ENCODE measurements around the gene FCGR3B. TPM values are rescaled to one million over a fixed set of nuclear protein-coding genes. Genes with fewer than 3 reads are reported as not detected.
"Not testable (repeated sequence)": the region's sequence is repeated elsewhere in the genome, so short reads cannot be mapped to it uniquely, and the experiment has no call there.

FCGR3B gene
- total RNA-seq, 1 donor from 2014 or later: not detected

DNA sequence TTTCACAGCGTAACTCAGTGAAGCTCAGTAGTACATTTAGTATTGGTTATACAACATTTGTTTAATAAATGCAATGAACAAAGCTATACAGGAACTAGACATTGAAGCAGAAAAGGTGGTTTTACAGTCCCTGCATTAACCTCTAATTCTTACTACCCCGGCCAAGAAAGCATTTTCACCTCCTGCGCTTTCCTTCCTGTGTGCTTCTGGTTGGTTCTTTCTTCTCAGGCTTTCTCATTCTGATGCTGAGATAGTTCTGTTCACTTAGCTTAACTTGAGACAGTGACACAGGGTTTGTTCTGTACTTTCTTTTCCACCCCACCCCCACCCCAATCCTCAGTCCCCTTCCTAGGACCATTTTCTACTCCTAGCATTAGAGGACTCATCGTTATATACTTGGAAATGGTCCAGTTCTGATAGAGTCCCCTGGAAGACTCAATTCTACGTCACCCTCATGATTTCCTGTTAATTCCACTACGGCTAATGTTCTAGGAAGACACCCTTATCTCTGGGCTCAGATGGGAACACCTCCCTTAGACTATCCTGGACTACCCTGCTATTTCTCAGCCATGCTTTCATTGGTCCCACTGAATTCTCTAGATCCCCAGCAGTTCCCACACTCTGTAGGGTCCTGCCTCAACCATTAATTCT, 7.5 kb downstream of the FCGR3B start:
- H3K4me3 ChIP-seq (ENCODE audit: low read depth, low read length); DNase-seq (ENCODE audit: low read depth): not testable (repeated sequence)

DNA sequence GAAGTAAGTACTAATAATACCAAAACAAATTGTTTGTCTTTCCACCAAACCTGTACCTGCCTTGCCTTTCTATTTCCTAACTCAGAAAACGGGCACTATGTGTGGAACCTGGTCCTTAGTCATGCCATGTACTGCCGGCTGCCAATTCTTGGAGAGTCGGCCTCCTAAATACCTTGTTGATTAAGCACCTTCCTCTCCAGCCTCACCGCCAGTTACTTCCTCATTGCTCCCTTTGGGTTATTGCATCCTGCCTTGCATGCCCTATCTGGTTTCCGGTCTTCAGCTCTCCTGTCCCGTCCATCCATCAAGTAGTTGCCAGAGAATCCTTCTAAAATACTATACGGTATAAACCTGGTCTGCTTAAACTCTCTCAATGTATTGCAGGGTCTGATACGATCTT, 8.9 kb downstream of the FCGR3B start:
- DNase-seq (ENCODE audit: low read depth): not testable (repeated sequence)

DNA sequence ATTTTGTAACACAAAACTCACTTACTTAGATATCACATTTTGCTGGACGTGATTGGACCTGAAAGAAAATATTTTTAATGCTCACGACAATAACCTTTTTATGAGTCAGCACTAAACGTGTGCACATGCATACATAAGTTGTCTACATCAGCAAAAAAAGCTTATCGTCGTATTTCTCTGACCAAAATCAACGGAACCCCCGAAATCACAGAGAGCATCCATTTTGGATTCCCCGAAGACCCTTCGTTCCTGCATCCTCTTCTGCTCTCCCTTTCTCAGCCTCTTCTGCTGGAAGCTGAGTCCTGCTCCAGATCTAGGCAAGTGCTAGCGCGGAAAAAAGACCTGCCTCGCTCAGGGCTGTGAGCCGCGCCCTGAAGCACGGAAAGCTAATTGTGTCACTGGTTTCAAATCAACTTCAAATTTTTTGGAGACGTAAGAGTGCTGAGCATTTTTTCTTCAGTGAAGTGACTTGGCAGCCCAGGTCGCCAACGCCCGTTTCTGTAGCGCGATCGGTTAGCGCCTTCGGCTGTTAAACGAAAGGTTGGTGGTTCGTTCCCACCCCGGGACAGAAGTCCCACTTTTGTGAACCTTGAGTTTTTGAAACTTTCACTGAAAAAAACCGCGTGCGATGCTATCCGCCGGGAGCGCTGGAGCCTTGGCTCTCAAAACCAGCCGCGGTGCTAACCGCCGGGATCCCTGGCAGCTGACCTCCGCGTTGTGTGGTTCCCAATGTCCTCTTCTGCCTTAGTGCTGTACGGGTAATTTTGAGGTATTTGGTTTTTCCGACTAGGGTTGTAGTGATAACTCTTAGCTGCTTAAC, 9.6 kb downstream of the FCGR3B start:
- peak overlapping the region; percentile 54 for H3K4me3 ChIP-seq (ENCODE audit: low read depth, low read length)
- DNase-seq (ENCODE audit: low read depth): not testable (repeated sequence)

More for the DNA sequence above, 8.9 kb downstream of the FCGR3B start:
- H3K4me3 ChIP-seq (ENCODE audit: low read depth, low read length): not testable (repeated sequence)

- DNase-seq (ENCODE audit: low read depth); H3K4me3 ChIP-seq (ENCODE audit: low read depth, low read length): not testable (repeated sequence)
These were observed 10.6 kb downstream of the FCGR3B start for GRCh38 chr1:161620399-161620798.

- H3K4me3 ChIP-seq (ENCODE audit: low read depth, low read length); DNase-seq (ENCODE audit: low read depth): not testable (repeated sequence)
These were observed 12.5 kb downstream of the FCGR3B start for GRCh38 chr1:161618517-161618916.

GRCh38 chr1:161616417-161616816, 14.6 kb downstream of the FCGR3B start:
- not testable (repeated sequence) for H3K4me3 ChIP-seq (ENCODE audit: low read depth, low read length); DNase-seq (ENCODE audit: low read depth)

DNA sequence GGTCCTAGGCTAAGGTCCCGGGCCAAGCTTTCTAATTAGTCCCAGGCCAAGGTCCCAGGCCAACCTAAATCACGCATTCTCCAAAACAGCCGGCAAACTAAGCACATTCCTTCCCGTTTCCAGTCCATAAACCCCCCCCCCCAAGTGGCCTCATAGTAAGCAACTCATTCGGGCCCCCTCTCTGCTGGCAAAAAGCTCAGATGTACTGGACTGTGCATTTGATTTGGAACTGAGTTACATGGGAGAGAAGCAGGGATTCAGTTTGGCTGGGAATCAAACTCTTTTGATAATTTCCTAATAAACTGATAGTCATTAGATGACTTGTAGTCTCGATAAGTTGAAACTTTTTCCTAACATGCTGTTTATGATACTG, 17.8 kb downstream of the FCGR3B start:
- not testable (repeated sequence) for H3K4me3 ChIP-seq (ENCODE audit: low read depth, low read length); DNase-seq (ENCODE audit: low read depth)

DNA sequence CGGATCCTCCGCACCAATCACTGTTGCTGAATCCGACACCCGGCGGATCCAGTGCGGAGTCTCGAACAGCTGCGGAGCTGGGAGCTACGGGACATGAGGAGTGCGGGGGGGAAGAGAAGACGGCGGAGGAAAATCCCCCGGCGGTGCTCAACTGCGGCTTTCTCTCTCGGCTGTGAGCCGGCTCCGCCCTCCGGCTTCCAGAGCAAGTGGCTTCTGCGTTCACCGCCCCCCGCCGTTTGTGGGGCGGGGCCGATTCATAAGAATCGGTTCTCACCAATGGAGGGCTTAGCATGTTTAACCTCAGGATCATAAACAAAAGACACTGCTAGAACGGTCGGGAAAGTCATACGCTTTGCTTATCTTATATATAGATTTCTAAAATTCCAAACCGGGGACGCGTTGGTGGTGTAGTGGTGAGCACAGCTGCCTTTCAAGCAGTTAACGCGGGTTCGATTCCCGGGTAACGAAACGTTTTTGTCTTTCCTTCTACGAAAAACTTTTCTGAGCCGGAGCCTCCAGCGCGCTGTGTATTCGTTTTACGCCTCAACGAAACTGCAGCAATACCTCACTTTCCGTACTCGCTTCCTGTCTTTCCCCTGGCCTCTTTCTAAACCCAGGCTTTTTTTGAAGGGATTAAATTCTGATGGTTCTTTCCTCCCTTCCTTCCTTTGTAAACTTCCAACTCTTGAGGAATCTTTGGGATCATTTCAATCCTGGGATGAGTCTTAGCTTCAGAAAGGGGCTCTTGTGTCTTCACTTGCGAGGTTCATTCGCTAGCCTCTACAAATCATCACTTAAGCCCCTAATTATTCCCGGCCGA, 18.4 kb downstream of the FCGR3B start:
- peak; percentile 74 for DNase-seq (ENCODE audit: low read depth)
- H3K4me3 ChIP-seq (ENCODE audit: low read depth, low read length): peak overlapping the region; percentile 59

DNA sequence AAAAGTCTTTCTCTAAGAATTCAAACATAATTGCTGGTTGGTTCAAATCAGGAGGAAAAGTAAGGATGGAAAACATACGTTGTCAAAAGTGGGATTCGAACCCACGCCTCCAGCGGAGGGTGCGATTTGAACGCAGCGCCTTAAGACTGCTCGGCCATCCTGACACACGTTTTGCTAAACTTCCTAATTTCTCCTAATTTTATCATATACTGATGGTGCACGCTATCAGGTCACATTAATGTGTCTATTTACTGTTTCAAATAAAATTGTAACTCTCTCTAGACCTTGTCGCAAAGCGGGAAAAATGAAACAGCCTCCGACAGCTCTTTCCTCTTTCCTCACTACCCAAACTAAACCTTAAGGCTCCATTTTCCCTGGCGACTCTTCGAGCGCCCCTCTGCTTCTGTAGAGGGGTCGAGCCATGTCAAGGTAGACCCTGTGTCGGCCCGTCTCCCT, 19.1 kb downstream of the FCGR3B start:
- DNase-seq (ENCODE audit: low read depth): not testable (repeated sequence)
- H3K4me3 ChIP-seq (ENCODE audit: low read depth, low read length): peak overlapping the region; percentile 59

- DNase-seq (ENCODE audit: low read depth); H3K4me3 ChIP-seq (ENCODE audit: low read depth, low read length): not testable (repeated sequence)
These were observed 20.8 kb downstream of the FCGR3B start for GRCh38 chr1:161610198-161610597.

DNA sequence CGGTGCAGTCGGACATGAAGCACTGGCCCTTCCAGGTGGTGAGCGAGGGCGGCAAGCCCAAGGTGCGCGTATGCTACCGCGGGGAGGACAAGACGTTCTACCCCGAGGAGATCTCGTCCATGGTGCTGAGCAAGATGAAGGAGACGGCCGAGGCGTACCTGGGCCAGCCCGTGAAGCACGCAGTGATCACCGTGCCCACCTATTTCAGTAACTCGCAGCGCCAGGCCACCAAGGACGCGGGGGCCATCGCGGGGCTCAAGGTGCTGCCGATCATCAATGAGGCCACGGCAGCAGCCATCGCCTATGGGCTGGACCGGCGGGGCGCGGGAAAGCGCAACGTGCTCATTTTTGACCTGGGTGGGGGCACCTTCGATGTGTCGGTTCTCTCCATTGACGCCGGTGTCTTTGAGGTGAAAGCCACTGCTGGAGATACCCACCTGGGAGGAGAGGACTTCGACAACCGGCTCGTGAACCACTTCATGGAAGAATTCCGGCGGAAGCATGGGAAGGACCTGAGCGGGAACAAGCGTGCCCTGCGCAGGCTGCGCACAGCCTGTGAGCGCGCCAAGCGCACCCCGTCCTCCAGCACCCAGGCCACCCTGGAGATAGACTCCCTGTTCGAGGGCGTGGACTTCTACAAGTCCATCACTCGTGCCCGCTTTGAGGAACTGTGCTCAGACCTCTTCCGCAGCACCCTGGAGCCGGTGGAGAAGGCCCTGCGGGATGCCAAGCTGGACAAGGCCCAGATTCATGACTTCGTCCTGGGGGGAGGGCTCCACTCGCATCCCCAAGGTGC, 24.2 kb downstream of the FCGR3B start:
- H3K4me3 ChIP-seq (ENCODE audit: low read depth, low read length); DNase-seq (ENCODE audit: low read depth): not testable (repeated sequence)

DNA sequence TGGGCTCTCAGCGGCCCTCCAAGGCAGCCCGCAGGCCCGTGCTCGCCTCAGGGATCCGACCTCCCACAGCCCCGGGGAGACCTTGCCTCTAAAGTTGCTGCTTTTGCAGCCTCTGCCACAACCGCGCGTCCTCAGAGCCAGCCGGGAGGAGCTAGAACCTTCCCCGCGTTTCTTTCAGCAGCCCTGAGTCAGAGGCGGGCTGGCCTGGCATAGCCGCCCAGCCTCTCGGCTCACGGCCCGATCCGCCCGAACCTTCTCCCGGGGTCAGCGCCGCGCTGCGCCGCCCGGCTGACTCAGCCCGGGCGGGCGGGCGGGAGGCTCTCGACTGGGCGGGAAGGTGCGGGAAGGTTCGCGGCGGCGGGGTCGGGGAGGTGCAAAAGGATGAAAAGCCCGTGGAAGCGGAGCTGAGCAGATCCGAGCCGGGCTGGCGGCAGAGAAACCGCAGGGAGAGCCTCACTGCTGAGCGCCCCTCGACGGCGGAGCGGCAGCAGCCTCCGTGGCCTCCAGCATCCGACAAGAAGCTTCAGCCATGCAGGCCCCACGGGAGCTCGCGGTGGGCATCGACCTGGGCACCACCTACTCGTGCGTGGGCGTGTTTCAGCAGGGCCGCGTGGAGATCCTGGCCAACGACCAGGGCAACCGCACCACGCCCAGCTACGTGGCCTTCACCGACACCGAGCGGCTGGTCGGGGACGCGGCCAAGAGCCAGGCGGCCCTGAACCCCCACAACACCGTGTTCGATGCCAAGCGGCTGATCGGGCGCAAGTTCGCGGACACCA, 25.0 kb downstream of the FCGR3B start:
- not testable (repeated sequence) for DNase-seq (ENCODE audit: low read depth); H3K4me3 ChIP-seq (ENCODE audit: low read depth, low read length)

GRCh38 chr1:161605024-161605423, 26.0 kb downstream of the FCGR3B start:
- H3K4me3 ChIP-seq (ENCODE audit: low read depth, low read length); DNase-seq (ENCODE audit: low read depth): not testable (repeated sequence)

DNA sequence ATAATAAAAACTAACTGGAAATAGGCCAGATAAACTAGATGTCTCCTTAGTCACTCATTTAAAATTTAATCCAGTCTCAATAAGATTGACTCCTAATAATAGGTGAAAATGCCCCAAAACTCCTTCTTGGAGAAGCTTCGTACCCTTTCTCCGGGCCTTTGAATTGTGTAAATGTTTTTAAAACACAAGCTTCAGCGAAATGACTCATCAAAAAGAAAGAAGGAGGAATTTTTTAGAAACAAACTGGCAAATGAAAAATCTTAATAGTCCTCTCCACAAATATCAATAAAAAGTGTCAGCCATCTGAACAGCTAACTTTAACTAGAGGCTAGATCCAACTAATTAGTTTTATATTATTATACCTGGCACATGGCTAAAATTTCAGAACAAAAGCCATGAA, 33.9 kb downstream of the FCGR3B start:
- not testable (repeated sequence) for H3K4me3 ChIP-seq (ENCODE audit: low read depth, low read length); DNase-seq (ENCODE audit: low read depth)

DNA sequence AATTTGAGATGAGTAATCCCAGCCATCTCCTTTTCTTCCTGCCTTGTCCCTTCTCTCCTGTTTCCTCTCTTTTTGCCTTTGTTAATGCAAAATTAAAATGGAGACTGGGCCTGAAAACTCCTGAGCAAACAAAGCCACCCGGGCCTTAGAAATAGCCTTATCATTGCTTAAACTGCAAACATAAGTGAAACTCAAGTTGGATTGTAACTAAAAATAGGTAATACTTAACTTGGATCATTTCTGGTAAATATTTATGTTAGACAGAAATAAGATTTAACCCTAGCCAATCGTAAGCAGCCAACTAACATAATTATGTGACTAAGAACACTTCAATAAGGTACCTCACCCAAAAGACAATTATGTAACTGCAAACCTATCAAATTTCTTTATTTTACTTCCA, 35.4 kb downstream of the FCGR3B start:
- H3K4me3 ChIP-seq (ENCODE audit: low read depth, low read length); DNase-seq (ENCODE audit: low read depth): not testable (repeated sequence)

DNA sequence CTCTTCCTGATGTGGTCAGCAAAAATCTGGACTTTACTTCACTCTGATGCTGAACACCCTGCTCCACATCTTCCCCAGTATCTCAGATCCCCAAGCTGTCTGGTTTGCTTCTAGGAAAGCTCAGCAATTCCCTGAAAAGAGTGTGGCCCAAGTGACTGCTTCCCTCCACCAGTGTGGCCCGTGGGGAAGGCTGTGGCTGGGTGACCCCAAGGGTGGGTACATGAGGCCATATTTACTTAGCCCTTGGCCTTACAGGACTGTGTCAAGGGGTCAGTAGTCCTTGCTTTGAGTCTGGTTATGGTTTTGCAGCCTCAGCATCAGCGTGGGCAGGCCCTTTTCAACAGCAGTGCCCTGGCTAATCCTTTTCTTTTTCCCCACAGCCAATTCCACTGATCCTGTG, 35.8 kb downstream of the FCGR3B start:
- DNase-seq (ENCODE audit: low read depth); H3K4me3 ChIP-seq (ENCODE audit: low read depth, low read length): not testable (repeated sequence)

- DNase-seq (ENCODE audit: low read depth); H3K4me3 ChIP-seq (ENCODE audit: low read depth, low read length): not testable (repeated sequence)
These were observed 36.5 kb downstream of the FCGR3B start for GRCh38 chr1:161594269-161594984.

All from epithelial cell of proximal tubule (primary cell).